Nephron progenitor cell (in vitro differentiated cells): Measurements from ENCODE around the gene TSPOAP1.
A peak's percentile ranks its signal among the peaks of the same experiment; 100 is the strongest.

Source experiments
- DNase-seq: peaks from one replicate; pipeline ENCODE4 v3.0.0; 2021
- H3K27ac Mint-ChIP-seq: 2 replicates; pipeline ENCODE4 v1.8.0; 2021; ENCODE audit warnings: mild to moderate bottlenecking, moderate library complexity, mixed read lengths
- H3K27me3 Mint-ChIP-seq: 2 replicates; pipeline ENCODE4 v1.8.0; 2021; ENCODE audit warnings: mild to moderate bottlenecking, low read depth, mixed read lengths; ENCODE audit not compliant: poor library complexity
- H3K36me3 Mint-ChIP-seq: 2 replicates; pipeline ENCODE4 v1.8.0; 2021; ENCODE audit warnings: low read depth, mixed read lengths
- H3K4me1 Mint-ChIP-seq: 2 replicates; pipeline ENCODE4 v1.8.0; 2021; ENCODE audit warnings: mixed read lengths
- H3K4me3 Mint-ChIP-seq: 2 replicates; pipeline ENCODE4 v1.8.0; 2021; ENCODE audit warnings: mild to moderate bottlenecking, moderate library complexity, mixed read lengths
- H3K9me3 Mint-ChIP-seq: 2 replicates; pipeline ENCODE4 v1.8.0; 2021; ENCODE audit warnings: mild to moderate bottlenecking, moderate library complexity, mixed read lengths
- TF ChIP-seq, protein P1 (sequence below): fragments of 200-600 bp; sonication (generic); IDR thresholded peaks from 2 replicates; pipeline ENCODE4 v1.5.0; 2021; ENCODE audit warnings: antibody characterized with exemption

TSPOAP1 gene

GRCh38 chr17:58332778-58333735 is 4.5 kb upstream of the TSPOAP1 start:
- no peaks in the 10 kb centered on the region for H3K9me3 Mint-ChIP-seq
- H3K27ac Mint-ChIP-seq = no peak overlapping the region
- H3K27me3 Mint-ChIP-seq = peaks cover 5% of the 10 kb centered on the region
- TF ChIP-seq, protein P1, sequence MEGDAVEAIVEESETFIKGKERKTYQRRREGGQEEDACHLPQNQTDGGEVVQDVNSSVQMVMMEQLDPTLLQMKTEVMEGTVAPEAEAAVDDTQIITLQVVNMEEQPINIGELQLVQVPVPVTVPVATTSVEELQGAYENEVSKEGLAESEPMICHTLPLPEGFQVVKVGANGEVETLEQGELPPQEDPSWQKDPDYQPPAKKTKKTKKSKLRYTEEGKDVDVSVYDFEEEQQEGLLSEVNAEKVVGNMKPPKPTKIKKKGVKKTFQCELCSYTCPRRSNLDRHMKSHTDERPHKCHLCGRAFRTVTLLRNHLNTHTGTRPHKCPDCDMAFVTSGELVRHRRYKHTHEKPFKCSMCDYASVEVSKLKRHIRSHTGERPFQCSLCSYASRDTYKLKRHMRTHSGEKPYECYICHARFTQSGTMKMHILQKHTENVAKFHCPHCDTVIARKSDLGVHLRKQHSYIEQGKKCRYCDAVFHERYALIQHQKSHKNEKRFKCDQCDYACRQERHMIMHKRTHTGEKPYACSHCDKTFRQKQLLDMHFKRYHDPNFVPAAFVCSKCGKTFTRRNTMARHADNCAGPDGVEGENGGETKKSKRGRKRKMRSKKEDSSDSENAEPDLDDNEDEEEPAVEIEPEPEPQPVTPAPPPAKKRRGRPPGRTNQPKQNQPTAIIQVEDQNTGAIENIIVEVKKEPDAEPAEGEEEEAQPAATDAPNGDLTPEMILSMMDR = no peak
- DNase-seq = no peak
- peaks cover 75% of the 10 kb centered on the region for H3K4me1 Mint-ChIP-seq
- no peak overlapping the region for H3K4me3 Mint-ChIP-seq
- H3K36me3 Mint-ChIP-seq = no peaks in the 10 kb centered on the region

GRCh38 chr17:58331815-58332777 is 3.5 kb upstream of the TSPOAP1 start:
- TF ChIP-seq, protein P1 = no peak
- no peak for DNase-seq

GRCh38 chr17:58330997-58331814 is 2.6 kb upstream of the TSPOAP1 start:
- peaks cover 72% of the 10 kb centered on the region for H3K4me1 Mint-ChIP-seq
- H3K9me3 Mint-ChIP-seq = no peaks in the 10 kb centered on the region
- H3K4me3 Mint-ChIP-seq = no peak overlapping the region
- no peak for DNase-seq
- peaks cover 6% of the 10 kb centered on the region for H3K27me3 Mint-ChIP-seq
- peak overlapping the region; percentile 90 for H3K27ac Mint-ChIP-seq
- TF ChIP-seq, protein P1 = no peak
- no peaks in the 10 kb centered on the region for H3K36me3 Mint-ChIP-seq

More at GRCh38 chr17:58331815-58332777, 3.5 kb upstream of the TSPOAP1 start:
- Mint-ChIP-seq H3K27me3 (peaks cover 5% of the 10 kb centered on the region), H3K9me3 (no peaks in the 10 kb centered on the region), H3K4me1 (peaks cover 75% of the 10 kb centered on the region), H3K4me3 (peak overlapping the region; percentile 44), H3K27ac (peak overlapping the region; percentile 61), H3K36me3 (no peaks in the 10 kb centered on the region)

GRCh38 chr17:58330538-58330996 is 2.0 kb upstream of the TSPOAP1 start:
- Mint-ChIP-seq H3K27ac (peak overlapping the region; percentile 46), H3K4me3 (no peak overlapping the region), H3K36me3 (no peaks in the 10 kb centered on the region), H3K27me3 (peaks cover 11% of the 10 kb centered on the region), H3K4me1 (peaks cover 72% of the 10 kb centered on the region), H3K9me3 (no peaks in the 10 kb centered on the region)
- DNase-seq = no peak
- TF ChIP-seq, protein P1 = no peak

- H3K27me3 Mint-ChIP-seq = peaks cover 11% of the 10 kb centered on the region
- DNase-seq = no peak
- no peaks in the 10 kb centered on the region for H3K9me3 Mint-ChIP-seq
- TF ChIP-seq, protein P1 = no peak
- no peak overlapping the region for H3K27ac Mint-ChIP-seq
- peaks cover 74% of the 10 kb centered on the region for H3K4me1 Mint-ChIP-seq
- H3K36me3 Mint-ChIP-seq = no peaks in the 10 kb centered on the region
- peak overlapping the region; percentile 79 for H3K4me3 Mint-ChIP-seq
These were observed 1.4 kb upstream of the TSPOAP1 start for GRCh38 chr17:58329810-58330537.
